H9 (cell line): ENCODE results near the gene SV2C. TPM values are rescaled to one million over a fixed set of nuclear protein-coding genes. Genes with fewer than 3 reads are reported as not detected.

Experiments
- DNase-seq: peaks from one replicate; pipeline ENCODE4 v3.0.0-alpha.2; 2017
- H2AFZ ChIP-seq: one replicate; pipeline ENCODE4 v1.6.1; 2013; ENCODE audit warnings: mild to moderate bottlenecking, low read length, control low read depth, moderate library complexity
- H2AK5ac ChIP-seq: 2 replicates; pipeline ENCODE4 v1.6.1; 2013; ENCODE audit warnings: low read length, control low read depth, mixed read lengths; ENCODE audit not compliant: insufficient read length
- H2BK120ac ChIP-seq: one replicate; pipeline ENCODE4 v1.6.1; 2013; ENCODE audit warnings: low read depth, mild to moderate bottlenecking, low read length, control low read depth, inconsistent platforms; ENCODE audit not compliant: poor library complexity, severe bottlenecking
- H2BK12ac ChIP-seq: 2 replicates; pipeline ENCODE4 v1.6.1; 2013; ENCODE audit warnings: low read length, control low read depth, mixed read lengths, low read depth; ENCODE audit not compliant: insufficient read length
- H2BK15ac ChIP-seq: 2 replicates; pipeline ENCODE4 v1.6.1; 2013; ENCODE audit warnings: low read depth, low read length, control low read depth
- H2BK20ac ChIP-seq: one replicate; pipeline ENCODE4 v1.6.1; 2013; ENCODE audit warnings: low read depth, mild to moderate bottlenecking, low read length, control low read depth, inconsistent platforms; ENCODE audit not compliant: poor library complexity, severe bottlenecking
- H2BK5ac ChIP-seq: 2 replicates; pipeline ENCODE4 v1.6.1; 2013; ENCODE audit warnings: low read length, control low read depth, mixed read lengths; ENCODE audit not compliant: insufficient read length
- H3K14ac ChIP-seq: 2 replicates; pipeline ENCODE4 v1.6.1; 2013; ENCODE audit warnings: low read length, control low read depth; ENCODE audit not compliant: insufficient read depth
- H3K18ac ChIP-seq: 2 replicates; pipeline ENCODE4 v1.6.1; 2013; ENCODE audit warnings: low read depth, mild to moderate bottlenecking, mixed read lengths, low read length, control low read depth; ENCODE audit not compliant: insufficient read length
- H3K23ac ChIP-seq: 2 replicates; pipeline ENCODE4 v1.6.1; 2013; ENCODE audit warnings: low read length, control low read depth, mixed read lengths, low read depth; ENCODE audit not compliant: insufficient read length
- H3K23me2 ChIP-seq: 2 replicates; pipeline ENCODE4 v1.6.1; 2013; ENCODE audit warnings: low read depth, mild to moderate bottlenecking, mixed read lengths, low read length, control low read depth; ENCODE audit not compliant: insufficient read length, poor library complexity, severe bottlenecking
- H3K27ac ChIP-seq: 2 replicates; pipeline ENCODE4 v1.5.1; 2013; ENCODE audit warnings: low read length, control low read depth, mixed read lengths, low read depth; ENCODE audit not compliant: insufficient read length
- H3K27me3 ChIP-seq: 2 replicates; pipeline ENCODE4 v1.6.1; 2013; ENCODE audit warnings: low read length, control low read depth, inconsistent platforms; ENCODE audit not compliant: insufficient read depth
- H3K4ac ChIP-seq: 2 replicates; pipeline ENCODE4 v1.6.1; 2013; ENCODE audit warnings: low read depth, mild to moderate bottlenecking, control low read depth, inconsistent platforms, low read length, moderate library complexity
- H3K4me1 ChIP-seq: 2 replicates; pipeline ENCODE4 v1.6.1; 2013; ENCODE audit warnings: low read length, control low read depth, inconsistent platforms; ENCODE audit not compliant: insufficient read depth
- H3K4me2 ChIP-seq: 2 replicates; pipeline ENCODE4 v1.6.1; 2013; ENCODE audit warnings: low read length, control low read depth, mixed read lengths; ENCODE audit not compliant: insufficient read length, insufficient read depth
- H3K56ac ChIP-seq: 2 replicates; pipeline ENCODE4 v1.6.1; 2013; ENCODE audit warnings: low read depth, mild to moderate bottlenecking, mixed read lengths, low read length, control low read depth; ENCODE audit not compliant: insufficient read length
- H3K79me1 ChIP-seq: 2 replicates; pipeline ENCODE4 v1.6.1; 2013; ENCODE audit warnings: low read depth, mild to moderate bottlenecking, moderate library complexity, low read length, control low read depth, inconsistent platforms; ENCODE audit not compliant: insufficient read depth, poor library complexity, severe bottlenecking
- H3K79me2 ChIP-seq: 2 replicates; pipeline ENCODE4 v1.6.1; 2013; ENCODE audit warnings: low read length, control low read depth, inconsistent platforms; ENCODE audit not compliant: insufficient read depth
- H3K9ac ChIP-seq: 2 replicates; pipeline ENCODE4 v1.6.1; 2013; ENCODE audit warnings: low read length, control low read depth, mixed read lengths; ENCODE audit not compliant: insufficient read length; ENCODE audit errors: extremely low read depth
- H3K9me3 ChIP-seq: one replicate; pipeline ENCODE4 v1.6.1; 2013; ENCODE audit warnings: low read depth, low read length, inconsistent platforms; ENCODE audit not compliant: control insufficient read depth
- H3T11ph ChIP-seq: one replicate; pipeline ENCODE4 v1.6.1; 2013; ENCODE audit warnings: mild to moderate bottlenecking, low read length, control low read depth, inconsistent platforms
- H4K20me1 ChIP-seq: one replicate; pipeline ENCODE4 v1.6.1; 2013; ENCODE audit not compliant: control insufficient read depth, insufficient read length, insufficient read depth
- H4K5ac ChIP-seq: 2 replicates; pipeline ENCODE4 v1.6.1; 2013; ENCODE audit warnings: low read depth, mild to moderate bottlenecking, mixed read lengths, low read length, control low read depth; ENCODE audit not compliant: insufficient read length
- H4K8ac ChIP-seq: replicated peaks from 2 replicates; pipeline ENCODE4 v1.6.1; 2013; ENCODE audit warnings: low read length, control low read depth, mixed read lengths, low read depth; ENCODE audit not compliant: insufficient read length
- H4K91ac ChIP-seq: 2 replicates; pipeline ENCODE4 v1.6.1; 2013; ENCODE audit warnings: low read depth, mild to moderate bottlenecking, moderate library complexity, mixed read lengths, low read length, control low read depth; ENCODE audit not compliant: insufficient read length
- H3K27ac Mint-ChIP-seq, 3 experiments: 2 replicates in 2 of 3; 3 replicates in 1 of 3; pipeline ENCODE4 v1.8.0; 2020 to 2021; ENCODE audit warnings: mixed read lengths in 3 of 3, mild to moderate bottlenecking in 1 of 3, moderate library complexity in 1 of 3
- H3K27me3 Mint-ChIP-seq: 2 replicates; pipeline ENCODE4 v1.8.0; 2021; ENCODE audit warnings: low read depth, mild to moderate bottlenecking, moderate library complexity, mixed read lengths
- H3K36me3 Mint-ChIP-seq, 3 experiments: 2 replicates in 2 of 3; 3 replicates in 1 of 3; pipeline ENCODE4 v1.8.0; 2020 to 2021; ENCODE audit warnings: low read depth in 3 of 3, mixed read lengths in 3 of 3; ENCODE audit not compliant: insufficient read depth in 1 of 3
- H3K4me1 Mint-ChIP-seq, 2 experiments: 2 replicates each; pipeline ENCODE4 v1.8.0; 2020; ENCODE audit warnings: mixed read lengths in 2 of 2
- H3K4me3 Mint-ChIP-seq, 2 experiments: 2 replicates in 1 of 2; 3 replicates in 1 of 2; pipeline ENCODE4 v1.8.0; 2020 to 2021; ENCODE audit warnings: mild to moderate bottlenecking in 2 of 2, mixed read lengths in 2 of 2, moderate library complexity in 1 of 2
- H3K9me3 Mint-ChIP-seq, 2 experiments: 2 replicates in 1 of 2; 3 replicates in 1 of 2; pipeline ENCODE4 v1.8.0; 2020; ENCODE audit warnings: mild to moderate bottlenecking in 2 of 2, mixed read lengths in 2 of 2, moderate library complexity in 1 of 2
- CTCF ChIP-seq: fragments of 200-600 bp; sonication (generic); conservative IDR thresholded peaks from 3 replicates; pipeline ENCODE4 v1.8.0; 2021; ENCODE audit warnings: antibody characterized with exemption, mild to moderate bottlenecking
- WGBS: extraction: QIAGEN DNeasy Blood & Tissue Kit; methylation state at CpG from one replicate; pipeline ENCODE4 v1.1.7; 2013; ENCODE audit warnings: missing lambda C conversion rate, low lambda C conversion rate, mixed read lengths; ENCODE audit not compliant: insufficient read length; ENCODE audit errors: extremely low coverage; 5-methylcytosine and 5-hydroxymethylcytosine counted together
- total RNA-seq: library from RNA; stranded (reverse); gene quantifications from 2 replicates; pipeline ENCODE4 v1.2.1, GENCODE V29; 2021

The SV2C gene
- total RNA-seq, 1 experiment from 2014 or later: 0.09 TPM

GRCh38 chr5:76298852-76299251 lies 215.7 kb downstream of the SV2C start:
- Histone ChIP-seq H3K56ac (no peak overlapping the region), H2AFZ (no peak overlapping the region), H3K23me2 (no peaks in the 10 kb centered on the region), H2BK20ac (no peak overlapping the region), H2BK5ac (no peak overlapping the region), H2BK120ac (no peak overlapping the region), H3K4me1 (peaks cover 2% of the 10 kb centered on the region), H3K27me3 (no peaks in the 10 kb centered on the region), H3K9me3 (no peaks in the 10 kb centered on the region), H2BK12ac (no peak overlapping the region), H4K91ac (no peak overlapping the region), H3K4ac (no peak overlapping the region), H3K18ac (no peak overlapping the region), H3K14ac (no peak overlapping the region), H2AK5ac (no peak overlapping the region), H4K5ac (no peak overlapping the region), H3T11ph (no peak overlapping the region), H3K27ac (no peak overlapping the region), H3K4me2 (no peak overlapping the region), H3K23ac (no peak overlapping the region), H3K9ac (no peak overlapping the region), H4K20me1 (no peaks in the 10 kb centered on the region), H2BK15ac (no peak overlapping the region), H3K79me1 (no peaks in the 10 kb centered on the region), H3K79me2 (no peaks in the 10 kb centered on the region), H4K8ac (no peak overlapping the region)
- Mint-ChIP-seq H3K27ac (no peak overlapping the region), H3K36me3 (no peaks in the 10 kb centered on the region), H3K4me1 (peaks cover 13 to 21% of the 10 kb centered on the region in 2 experiments), H3K4me3 (no peak overlapping the region), H3K27me3 (no peaks in the 10 kb centered on the region; the same call in 1 of the 2 replicates), H3K9me3 (no peaks in the 10 kb centered on the region)
- WGBS: no CpG with 5 or more reads among the region's 1 CpG
- TF ChIP-seq CTCF: no peak
- DNase-seq: no peak
